Parathyroid adenoma (tissue), 2 donors: ENCODE data around the gene MAP3K5.

Experiments
- H2AFZ ChIP-seq: fragments of 300-600 bp; sonication (generic); one replicate; pipeline ENCODE4 v1.7.0; 2017; ENCODE audit warnings: antibody characterized with exemption, mild to moderate bottlenecking
- H3K27ac ChIP-seq: fragments of 300-600 bp; sonication (generic); one replicate; pipeline ENCODE4 v1.7.0; 2017
- H3K27me3 ChIP-seq: fragments of 300-600 bp; sonication (generic); one replicate; pipeline ENCODE4 v1.7.0; 2017; ENCODE audit warnings: low read length; ENCODE audit not compliant: control insufficient read depth, insufficient read depth
- H3K36me3 ChIP-seq: fragments of 300-600 bp; sonication (generic); one replicate; pipeline ENCODE4 v1.7.0; 2017; ENCODE audit warnings: low read length; ENCODE audit not compliant: control insufficient read depth, insufficient read depth
- H3K4me1 ChIP-seq: fragments of 300-600 bp; sonication (generic); one replicate; pipeline ENCODE4 v1.7.0; 2017; ENCODE audit warnings: control low read depth
- H3K4me2 ChIP-seq: fragments of 300-600 bp; sonication (generic); one replicate; pipeline ENCODE4 v1.7.0; 2017; ENCODE audit warnings: low read length
- H3K4me3 ChIP-seq: fragments of 300-600 bp; sonication (generic); one replicate; pipeline ENCODE4 v1.7.0; 2017; ENCODE audit warnings: low read depth, low read length
- H3K79me2 ChIP-seq: fragments of 300-600 bp; sonication (generic); one replicate; pipeline ENCODE4 v1.7.0; 2017; ENCODE audit warnings: control low read depth
- H3K9ac ChIP-seq: fragments of 300-600 bp; sonication (generic); one replicate; pipeline ENCODE4 v1.7.0; 2017; ENCODE audit warnings: mild to moderate bottlenecking
- H3K9me3 ChIP-seq: fragments of 300-600 bp; sonication (generic); one replicate; pipeline ENCODE4 v1.7.0; 2017; ENCODE audit warnings: low read length; ENCODE audit not compliant: control insufficient read depth
- TF ChIP-seq, protein P1 (sequence below): fragments of 300-600 bp; sonication (generic); IDR thresholded peaks from one replicate; pipeline ENCODE4 v1.7.0; 2017; ENCODE audit warnings: antibody characterized with exemption, mild to moderate bottlenecking
- donor health status: primary hyperparathyroidism.

The MAP3K5 gene

DNA sequence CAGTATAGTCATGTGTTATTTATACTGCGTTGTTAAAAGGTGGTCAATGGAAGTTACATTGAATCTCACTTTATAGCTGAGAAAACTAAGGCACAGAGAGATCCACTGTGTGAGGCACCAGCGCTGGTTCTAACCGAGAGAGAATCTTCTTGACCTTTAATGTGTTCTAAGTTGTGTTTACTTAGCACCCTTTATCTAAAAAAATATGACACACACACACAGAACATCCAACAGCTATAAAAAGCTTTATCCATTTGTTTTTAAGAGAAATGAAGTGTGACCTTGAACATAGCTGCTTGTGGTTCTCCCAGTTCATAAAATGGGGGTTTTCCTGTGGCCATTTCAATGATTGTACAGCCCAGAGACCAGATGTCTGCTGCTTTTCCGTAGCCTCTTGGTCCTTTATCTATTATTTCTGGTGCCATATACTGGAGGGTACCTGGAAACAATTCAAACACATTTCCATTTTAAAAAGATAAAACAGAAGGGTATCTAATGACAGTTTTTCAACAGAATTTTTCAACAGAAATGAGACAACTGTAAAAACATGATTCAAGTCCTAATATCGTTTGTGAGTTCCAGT, 187.3 kb downstream of the MAP3K5 start:
- H3K27ac ChIP-seq, result no peak overlapping the region
- H3K79me2 ChIP-seq, result no peaks in the 10 kb centered on the region
- TF ChIP-seq, protein P1, sequence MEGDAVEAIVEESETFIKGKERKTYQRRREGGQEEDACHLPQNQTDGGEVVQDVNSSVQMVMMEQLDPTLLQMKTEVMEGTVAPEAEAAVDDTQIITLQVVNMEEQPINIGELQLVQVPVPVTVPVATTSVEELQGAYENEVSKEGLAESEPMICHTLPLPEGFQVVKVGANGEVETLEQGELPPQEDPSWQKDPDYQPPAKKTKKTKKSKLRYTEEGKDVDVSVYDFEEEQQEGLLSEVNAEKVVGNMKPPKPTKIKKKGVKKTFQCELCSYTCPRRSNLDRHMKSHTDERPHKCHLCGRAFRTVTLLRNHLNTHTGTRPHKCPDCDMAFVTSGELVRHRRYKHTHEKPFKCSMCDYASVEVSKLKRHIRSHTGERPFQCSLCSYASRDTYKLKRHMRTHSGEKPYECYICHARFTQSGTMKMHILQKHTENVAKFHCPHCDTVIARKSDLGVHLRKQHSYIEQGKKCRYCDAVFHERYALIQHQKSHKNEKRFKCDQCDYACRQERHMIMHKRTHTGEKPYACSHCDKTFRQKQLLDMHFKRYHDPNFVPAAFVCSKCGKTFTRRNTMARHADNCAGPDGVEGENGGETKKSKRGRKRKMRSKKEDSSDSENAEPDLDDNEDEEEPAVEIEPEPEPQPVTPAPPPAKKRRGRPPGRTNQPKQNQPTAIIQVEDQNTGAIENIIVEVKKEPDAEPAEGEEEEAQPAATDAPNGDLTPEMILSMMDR, result no peak
- no peak overlapping the region for H3K9ac ChIP-seq
- no peaks in the 10 kb centered on the region for H3K4me1 ChIP-seq
- no peak overlapping the region for H3K4me2 ChIP-seq
- H3K36me3 ChIP-seq, result no peaks in the 10 kb centered on the region
- H3K9me3 ChIP-seq, result no peaks in the 10 kb centered on the region
- H3K4me3 ChIP-seq, result no peak overlapping the region
- H3K27me3 ChIP-seq, result no peaks in the 10 kb centered on the region
- no peak overlapping the region for H2AFZ ChIP-seq

DNA sequence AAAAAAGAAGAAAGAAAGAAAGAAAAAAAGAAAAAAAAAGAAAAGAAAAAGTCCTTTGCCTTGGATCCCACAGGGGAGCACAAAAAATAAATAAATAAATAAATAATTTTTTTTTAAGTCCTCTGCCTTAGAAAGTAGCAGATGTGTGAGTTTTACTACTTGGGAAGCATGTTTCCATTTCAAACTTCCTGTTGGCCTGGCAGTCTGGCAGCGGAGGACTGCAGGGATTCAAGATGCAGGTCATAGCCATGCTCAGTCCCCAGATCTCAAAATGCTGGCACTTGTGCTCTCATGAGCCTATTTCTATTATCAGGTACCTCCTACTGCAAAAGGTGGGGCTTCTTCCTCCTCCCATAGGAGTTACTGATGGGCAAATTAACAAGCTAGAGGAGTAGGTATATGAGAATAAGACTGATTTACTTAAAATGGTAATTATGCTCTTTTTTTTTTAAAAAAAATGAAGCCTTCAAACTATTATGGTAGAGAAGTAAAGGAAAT, 187.9 kb downstream of the MAP3K5 start:
- Histone ChIP-seq H3K79me2 (no peaks in the 10 kb centered on the region), H2AFZ (no peak overlapping the region), H3K9ac (no peak overlapping the region), H3K27me3 (no peaks in the 10 kb centered on the region), H3K9me3 (no peaks in the 10 kb centered on the region), H3K4me3 (no peak overlapping the region), H3K27ac (no peak overlapping the region), H3K4me2 (no peak overlapping the region), H3K36me3 (no peaks in the 10 kb centered on the region), H3K4me1 (no peaks in the 10 kb centered on the region)
- TF ChIP-seq, protein P1, result no peak

DNA sequence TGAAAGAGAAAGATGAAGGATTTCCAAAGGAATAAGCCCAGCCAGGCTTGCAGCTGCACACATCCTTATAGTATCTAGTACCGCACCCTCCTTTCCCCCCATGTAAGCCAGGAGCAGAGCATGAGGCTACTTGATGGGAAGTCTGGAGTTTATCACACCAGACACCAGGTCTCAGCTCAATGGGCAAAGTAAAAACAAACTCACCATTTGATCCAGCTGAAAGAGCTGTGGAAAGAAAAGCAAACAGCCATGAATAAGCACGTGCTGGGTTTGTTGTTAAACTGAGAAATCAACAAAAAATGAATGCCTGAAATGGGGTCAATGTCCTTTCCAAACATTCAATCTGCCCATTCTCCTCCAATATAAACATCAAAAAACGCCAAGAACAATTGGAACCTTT, 191.5 kb downstream of the MAP3K5 start:
- H3K27me3 ChIP-seq, result no peaks in the 10 kb centered on the region
- H3K27ac ChIP-seq, result no peak overlapping the region

DNA sequence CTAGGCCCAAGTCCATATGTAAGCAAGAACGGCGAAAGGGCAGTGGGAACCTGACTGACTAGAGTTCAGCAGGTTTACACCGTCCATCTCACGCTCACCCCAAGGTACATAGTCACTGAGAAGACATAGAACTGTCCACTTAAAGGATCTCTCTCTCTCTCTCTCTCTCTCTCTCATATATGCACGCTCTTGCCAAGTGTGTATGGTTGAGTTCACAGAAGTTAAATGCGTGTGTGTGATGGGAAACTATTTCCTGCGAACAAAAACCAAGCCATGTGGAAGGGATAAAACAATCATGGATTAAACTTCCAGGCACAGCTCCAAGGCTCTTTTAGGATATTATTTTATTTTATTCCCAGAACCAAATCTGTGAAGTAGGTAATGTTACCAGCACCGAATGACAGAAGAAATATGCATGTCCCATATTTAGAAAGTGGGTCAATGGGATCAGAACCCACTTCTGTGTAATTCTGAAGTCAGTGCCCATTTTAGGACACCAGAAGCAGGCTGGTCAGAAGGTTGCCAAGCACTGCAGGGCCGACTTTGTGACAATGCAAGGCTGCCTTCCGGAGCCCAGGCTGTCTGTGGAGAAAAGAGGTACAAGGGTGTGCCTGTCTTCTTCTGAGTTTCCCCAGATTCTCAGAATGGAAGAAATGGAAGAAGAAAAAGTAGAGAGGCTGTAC, 192.8 kb downstream of the MAP3K5 start:
- no peaks in the 10 kb centered on the region for H3K27me3 ChIP-seq
- no peaks in the 10 kb centered on the region for H3K79me2 ChIP-seq
- H2AFZ ChIP-seq, result no peak overlapping the region
- H3K27ac ChIP-seq, result no peak overlapping the region
- H3K9ac ChIP-seq, result no peak overlapping the region
- no peak overlapping the region for H3K4me3 ChIP-seq
- no peaks in the 10 kb centered on the region for H3K4me1 ChIP-seq
- no peaks in the 10 kb centered on the region for H3K36me3 ChIP-seq
- no peaks in the 10 kb centered on the region for H3K9me3 ChIP-seq
- TF ChIP-seq, protein P1, result no peak
- no peak overlapping the region for H3K4me2 ChIP-seq

More for the DNA sequence above, 191.5 kb downstream of the MAP3K5 start:
- H3K36me3 ChIP-seq, result no peaks in the 10 kb centered on the region
- no peak overlapping the region for H2AFZ ChIP-seq
- no peak overlapping the region for H3K4me2 ChIP-seq
- H3K79me2 ChIP-seq, result no peaks in the 10 kb centered on the region
- no peak overlapping the region for H3K4me3 ChIP-seq
- H3K9me3 ChIP-seq, result no peaks in the 10 kb centered on the region
- TF ChIP-seq, protein P1, result no peak
- H3K9ac ChIP-seq, result no peak overlapping the region
- H3K4me1 ChIP-seq, result no peaks in the 10 kb centered on the region
